Esophagus mucosa (tissue), 1 donor: ENCODE measurements around the gene HLA-DMB. TPM values are rescaled to one million over a fixed set of nuclear protein-coding genes. Genes with fewer than 3 reads are reported as not detected.

ENCODE experiments used
- ATAC-seq: fragments of 200-7000 bp; cut with Tn5 transposase; one replicate; pipeline ENCODE4 v1.9.1; 2020
- total RNA-seq: library from RNA; stranded (reverse); gene quantifications from one replicate; pipeline ENCODE4 v1.2.4, GENCODE V29; 2023
- donor health status: DM: yes; HTN: yes; CAD: no.

The HLA-DMB gene
- total RNA-seq, 1 donor from 2014 or later, result 5.5 TPM

- no peak for ATAC-seq
These were observed 35.8 kb downstream of the HLA-DMB start for GRCh38 chr6:32905078-32905477.

GRCh38 chr6:32903952-32904351, 36.9 kb downstream of the HLA-DMB start:
- no peak for ATAC-seq

GRCh38 chr6:32895006-32895345, 45.9 kb downstream of the HLA-DMB start:
- ATAC-seq, result peak; percentile 21

GRCh38 chr6:32894085-32895005, 46.5 kb downstream of the HLA-DMB start:
- ATAC-seq, result peak; percentile 99

- ATAC-seq, result no peak
These were observed 50.0 kb downstream of the HLA-DMB start for GRCh38 chr6:32890831-32891230.

- ATAC-seq, result no peak
These were observed 51.3 kb downstream of the HLA-DMB start for GRCh38 chr6:32889533-32889932.

- ATAC-seq, result no peak
These were observed 52.3 kb downstream of the HLA-DMB start for GRCh38 chr6:32888576-32888975.

- no peak for ATAC-seq
These were observed 53.2 kb downstream of the HLA-DMB start for GRCh38 chr6:32887616-32888015.

GRCh38 chr6:32886681-32887383, 54.0 kb downstream of the HLA-DMB start:
- ATAC-seq, result no peak

- peak; percentile 47 for ATAC-seq
These were observed 55.0 kb downstream of the HLA-DMB start for GRCh38 chr6:32885698-32886286.

Other genes with a start within 250 kb of the HLA-DMB start
- 0.80 TPM for gene HLA-DQA2, start 199.6 kb downstream of the HLA-DMB start, total RNA-seq
- gene HLA-DQB2, start 177.5 kb downstream of the HLA-DMB start, total RNA-seq, result 0.64 TPM
- gene HLA-DOB, start 124.0 kb downstream of the HLA-DMB start, total RNA-seq, result 0.52 TPM
- gene TAP2, start 102.3 kb downstream of the HLA-DMB start, total RNA-seq, result 23.1 TPM
- gene PSMB8, start 97.0 kb downstream of the HLA-DMB start, total RNA-seq, result 33.0 TPM
- gene TAP1, start 87.3 kb downstream of the HLA-DMB start, total RNA-seq, result 26.0 TPM
- 11.7 TPM for gene PSMB9, start 86.8 kb downstream of the HLA-DMB start, total RNA-seq
- 16.2 TPM for gene HLA-DMA, start 12.1 kb upstream of the HLA-DMB start, total RNA-seq
- 99.3 TPM for gene BRD2, start 27.6 kb upstream of the HLA-DMB start, total RNA-seq
- 1.4 TPM for gene HLA-DOA, start 68.6 kb upstream of the HLA-DMB start, total RNA-seq
- gene HLA-DPA1, start 132.6 kb upstream of the HLA-DMB start, total RNA-seq, result 12.7 TPM
- gene HLA-DPB1, start 135.0 kb upstream of the HLA-DMB start, total RNA-seq, result 10.5 TPM